ENCODE measurements around the gene SESN1.

SESN1 gene

GRCh38 chr6:108941859-108942258, 152.8 kb downstream of the SESN1 start:
- DNase-seq (ENCODE audit: low spot score) (no peak), FAIRE-seq (no peak)

DNA sequence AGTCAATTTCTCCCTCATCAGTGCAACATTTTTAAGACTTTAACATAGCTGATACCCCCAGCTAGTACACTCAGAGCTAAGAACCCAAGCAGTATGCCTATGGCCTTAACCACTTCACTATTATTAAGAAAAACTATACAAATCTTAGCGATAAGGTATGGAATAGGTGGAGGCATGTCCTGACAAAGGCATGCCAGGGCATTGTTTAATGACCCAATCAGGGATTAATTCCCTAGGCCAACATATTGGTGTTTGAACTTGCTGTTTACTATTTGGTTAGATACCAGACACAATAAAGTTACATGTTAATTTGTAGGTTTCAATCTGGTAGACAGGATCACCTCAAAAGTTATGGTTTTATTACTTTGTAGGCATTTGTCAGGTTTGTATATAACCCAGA, 153.4 kb downstream of the SESN1 start:
- FAIRE-seq (no peak), DNase-seq (ENCODE audit: low spot score) (no peak)

DNA sequence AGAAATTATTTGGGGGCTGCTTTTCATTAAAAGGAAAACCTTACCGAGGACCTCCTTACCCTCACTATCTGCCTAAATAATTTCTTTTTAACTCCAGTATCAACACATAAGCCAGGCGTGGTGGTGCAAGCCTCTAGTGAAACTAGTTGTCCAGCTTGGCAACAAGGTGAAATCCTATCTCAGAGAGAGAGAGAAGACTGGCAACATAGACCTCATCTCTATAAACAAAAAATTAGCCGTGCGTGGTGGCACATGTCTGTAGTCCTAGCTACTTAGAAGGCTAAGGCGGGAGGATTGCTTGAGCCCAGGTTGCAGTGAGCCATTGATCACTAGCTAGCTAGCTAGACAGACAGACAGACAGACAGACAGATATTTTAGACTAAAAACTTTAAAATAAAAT, 153.9 kb downstream of the SESN1 start:
- FAIRE-seq (no peak), DNase-seq (ENCODE audit: low spot score) (no peak)

DNA sequence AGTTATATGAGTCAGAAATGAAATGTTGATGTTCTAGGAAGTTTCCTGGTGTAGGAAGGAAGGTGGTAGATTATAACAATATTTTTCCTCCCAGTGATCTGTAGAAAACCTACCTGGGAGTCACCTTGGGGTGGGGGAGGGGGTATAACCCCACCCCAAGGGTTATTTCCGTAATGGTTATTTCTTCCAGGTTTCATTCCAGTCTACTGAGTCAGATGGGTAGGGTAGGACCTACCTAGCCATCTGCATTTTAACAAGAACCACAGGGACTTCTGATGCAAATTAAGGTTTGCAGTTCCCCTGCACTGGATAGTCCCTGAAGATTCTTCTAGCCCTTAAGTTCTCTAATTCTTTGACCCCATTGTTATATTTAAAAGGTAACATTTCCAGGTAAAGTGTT, 157.5 kb downstream of the SESN1 start:
- DNase-seq (ENCODE audit: low spot score), result no peak
- FAIRE-seq, result no peak

Measured in urothelium cell line (cell line).